ENCODE results near the gene ELK3. TPM values are rescaled to one million over a fixed set of nuclear protein-coding genes. Genes with fewer than 3 reads are reported as not detected.
A peak's percentile ranks its signal among the peaks of the same experiment; 100 is the strongest.

Gene ELK3
- total and polyA plus RNA-seq, 9 of the 15 experiments (the other 6 are each of a cell fraction or from before 2014, with no cell fraction given) = 1.5 to 5.5 (median 2.9) TPM

DNA sequence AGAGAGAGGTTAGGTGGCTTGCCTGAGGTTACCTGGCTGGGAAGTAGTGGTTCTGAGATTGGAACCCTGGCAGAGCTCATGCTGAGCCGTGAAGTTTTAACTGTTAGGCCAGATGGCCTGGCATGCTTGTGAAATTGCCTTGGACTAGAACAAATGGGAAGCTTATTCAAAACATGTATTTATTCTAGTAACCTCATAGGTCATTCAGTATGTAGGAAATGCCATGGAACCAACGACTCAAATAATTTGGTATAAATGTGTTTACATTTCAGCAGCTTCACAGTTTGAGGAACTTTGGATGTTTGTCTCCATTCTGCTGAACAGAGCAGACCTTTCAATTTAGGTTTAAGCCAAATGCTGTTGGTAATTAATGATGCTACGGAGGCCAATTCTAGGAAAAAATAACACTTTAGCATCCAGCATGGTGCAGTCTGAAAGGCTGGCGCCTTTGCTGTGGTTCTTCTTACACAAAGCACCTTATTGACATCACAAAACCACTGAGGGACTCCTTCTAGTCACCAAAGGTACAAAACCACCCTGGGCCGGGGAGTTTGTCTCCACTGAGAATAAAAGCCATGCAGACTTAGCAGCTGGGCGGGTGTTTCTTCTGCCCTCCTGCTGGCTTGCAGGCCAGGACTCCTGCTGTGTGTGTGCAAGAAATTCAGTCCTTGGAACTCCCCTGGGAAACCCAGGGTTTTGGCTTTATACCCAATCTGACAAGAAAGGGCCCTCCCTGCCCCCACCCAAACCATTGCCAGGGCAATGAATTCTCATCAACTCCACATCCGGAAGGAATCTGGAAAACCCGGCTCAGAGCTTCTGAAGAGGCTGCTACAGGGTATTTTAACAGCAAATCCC is 64.2 kb downstream of the ELK3 start:
- FAIRE-seq (no peak), ATAC-seq (no peak; the same call in 2 of the 3 replicates), DNase-seq (ENCODE audit: extremely low read depth in 1 of 4, low spot score in 3 of 4) (no peak)
- no peaks in the 10 kb centered on the region for H3K4me1 ChIP-seq (replicated peaks in 1 of 2; ENCODE audit: control insufficient read depth in 2 of 2, insufficient read depth in 2 of 2, low read length in 2 of 2)
- intact Hi-C loops (cut with micrococcal nuclease) (no loop called here), in situ Hi-C loops (cut with MboI) (no loop called here)
- H2AFZ ChIP-seq (ENCODE audit: low read depth, low read length) = no peak overlapping the region
- BruUV-seq (replicated peaks) = no TSS peak
- no peak overlapping the region for H3K4me2 ChIP-seq (ENCODE audit: insufficient read depth, low read length)
- H3K27me3 ChIP-seq (ENCODE audit: control insufficient read depth in 2 of 2, insufficient read depth in 2 of 2, low read length in 2 of 2) = no peaks in the 10 kb centered on the region
- CTCF ChIA-PET (ENCODE audit: low intra/inter-chr PET ratio) = interaction anchor here (0.6 kb wide), 1 partner anchor 13 kb away, joined by 4 read pairs; no protein-coding TSS in a partner anchor
- no peak overlapping the region for H3K4me3 ChIP-seq
- POLR2A ChIA-PET = interaction anchor here (0.6 to 1.8 kb wide), 3 partner anchors 9 to 117 kb away, joined by 3 to 6 read pairs (median 3); no protein-coding TSS in a partner anchor
- H3K36me3 ChIP-seq (ENCODE audit: control insufficient read depth, insufficient read depth, low read length) = peaks cover 17% of the 10 kb centered on the region; the same call in 1 of the 3 replicates
- no peaks in the 10 kb centered on the region for H3K79me2 ChIP-seq (ENCODE audit: control insufficient read depth, insufficient read depth, low read length)
- no peak overlapping the region for H3K27ac ChIP-seq (ENCODE audit: extremely low read depth, low read depth, low read length)
- no peaks in the 10 kb centered on the region for H3K9me3 ChIP-seq (replicated peaks; ENCODE audit: control insufficient read depth, insufficient read depth, low read depth, low read length)
- WGBS (ENCODE audit: insufficient coverage, low coverage, missing lambda C conversion rate) = 79% methylated on average over 8 of the region's 8 CpGs
- no peak overlapping the region for H3K9ac ChIP-seq (ENCODE audit: insufficient read depth in 1 of 2, low read depth in 2 of 2, low read length in 2 of 2)
- H3K9me1 ChIP-seq (ENCODE audit: control insufficient read depth, insufficient read depth, low read length) = no peaks in the 10 kb centered on the region
- H4K20me1 ChIP-seq (replicated peaks; ENCODE audit: control insufficient read depth, insufficient read depth, low read length) = no peaks in the 10 kb centered on the region
- TF ChIP-seq ZNF584 (CRISPR knock-in tag; IDR thresholded peaks at IDR 0.05; ENCODE audit: low read depth) (no peak), RBM25 (IDR thresholded peaks at IDR 0.05; ENCODE audit: low read depth, low read length, severe bottlenecking) (peak; percentile 71), RAD21 (CRISPR knock-in tag; conservative IDR thresholded peaks at IDR 0.05 in 1 of 2, IDR thresholded peaks at IDR 0.05 in 1 of 2) (no peak)
- TF ChIP-seq, protein P1, sequence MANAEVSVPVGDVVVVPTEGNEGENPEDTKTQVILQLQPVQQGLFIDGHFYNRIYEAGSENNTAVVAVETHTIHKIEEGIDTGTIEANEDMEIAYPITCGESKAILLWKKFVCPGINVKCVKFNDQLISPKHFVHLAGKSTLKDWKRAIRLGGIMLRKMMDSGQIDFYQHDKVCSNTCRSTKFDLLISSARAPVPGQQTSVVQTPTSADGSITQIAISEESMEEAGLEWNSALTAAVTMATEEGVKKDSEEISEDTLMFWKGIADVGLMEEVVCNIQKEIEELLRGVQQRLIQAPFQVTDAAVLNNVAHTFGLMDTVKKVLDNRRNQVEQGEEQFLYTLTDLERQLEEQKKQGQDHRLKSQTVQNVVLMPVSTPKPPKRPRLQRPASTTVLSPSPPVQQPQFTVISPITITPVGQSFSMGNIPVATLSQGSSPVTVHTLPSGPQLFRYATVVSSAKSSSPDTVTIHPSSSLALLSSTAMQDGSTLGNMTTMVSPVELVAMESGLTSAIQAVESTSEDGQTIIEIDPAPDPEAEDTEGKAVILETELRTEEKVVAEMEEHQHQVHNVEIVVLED (CRISPR knock-in tag; IDR thresholded peaks at IDR 0.05) = no peak
